T-cell (primary cell): Measurements from ENCODE around the gene GPR183. TPM values are rescaled to one million over a fixed set of nuclear protein-coding genes. Genes with fewer than 3 reads are reported as not detected.
A peak's percentile ranks its signal among the peaks of the same experiment; 100 is the strongest.

ENCODE experiments used
- ATAC-seq, 4 experiments: fragments of 200-7000 bp in 3 of 4; fragments of 150-1000 bp in 1 of 4; cut with Tn5 transposase; replicated peaks in 1 of 4; 1 replicate in 3 of 4; 2 replicates in 1 of 4; pipeline ENCODE4 v1.10.0; 2021; ENCODE audit warnings: moderate library complexity in 3 of 4, mild to moderate bottlenecking in 2 of 4, moderate number of reproducible peaks in 1 of 4
- CTCF ChIA-PET, 2 donors: fragments of 300-600 bp; sonication (Branson Sonifier 250); formaldehyde crosslinking; loops; one replicate each; lab custom pipeline; 2022; ENCODE audit warnings: antibody characterized with exemption in 2 of 2; lab: Charles Lee
- POLR2A ChIA-PET, 2 donors: fragments of 300-600 bp; sonication (Branson Sonifier 250); formaldehyde crosslinking; loops; one replicate each; lab custom pipeline; 2022; ENCODE audit warnings: antibody characterized with exemption in 2 of 2; lab: Charles Lee
- DNase-seq, 35 experiments: peaks; one replicate each; pipeline versions ENCODE4 v3.0.0 to v3.0.0-alpha.2; 2013 to 2023
- H3K27ac ChIP-seq: one replicate; pipeline ENCODE4 v1.5.1; 2013; ENCODE audit warnings: low read length
- H3K27me3 ChIP-seq, 2 experiments: replicated peaks in 1 of 2; 1 replicate in 1 of 2; 2 replicates in 1 of 2; pipeline versions ENCODE4 v1.6.1 to v1.7.0; 2013; ENCODE audit warnings: low read length in 1 of 2, mixed read lengths in 1 of 2; ENCODE audit not compliant: control insufficient read depth in 2 of 2, insufficient read depth in 2 of 2; ENCODE audit errors: extremely low read depth in 1 of 2
- H3K36me3 ChIP-seq, 2 donors: 1 replicate in 1 of 2; 2 replicates in 1 of 2; pipeline versions ENCODE4 v1.6.1 to v1.7.0; 2013; ENCODE audit warnings: low read length in 1 of 2; ENCODE audit not compliant: control insufficient read depth in 2 of 2, insufficient read depth in 1 of 2; ENCODE audit errors: extremely low read depth in 1 of 2
- H3K4me1 ChIP-seq, 2 experiments: 1 replicate in 1 of 2; 2 replicates in 1 of 2; pipeline versions ENCODE4 v1.6.1 to v1.7.0; 2013; ENCODE audit warnings: low read length in 2 of 2, mixed read lengths in 1 of 2; ENCODE audit not compliant: insufficient read depth in 2 of 2, control insufficient read depth in 1 of 2; ENCODE audit errors: extremely low read depth in 1 of 2
- H3K4me3 ChIP-seq, 2 donors: 1 replicate in 1 of 2; 2 replicates in 1 of 2; pipeline versions ENCODE4 v1.5.1 to v1.7.0; 2013; ENCODE audit warnings: mild to moderate bottlenecking in 2 of 2, low read length in 1 of 2, moderate library complexity in 1 of 2; ENCODE audit not compliant: control insufficient read depth in 1 of 2; ENCODE audit errors: extremely low read depth in 1 of 2
- H3K9me3 ChIP-seq: 2 replicates; pipeline ENCODE4 v1.7.0; 2013
- H3K27ac Mint-ChIP-seq, 2 donors: one replicate each; pipeline ENCODE4 v1.8.0; 2020 to 2021; ENCODE audit warnings: mild to moderate bottlenecking in 2 of 2, mixed read lengths in 2 of 2
- H3K27me3 Mint-ChIP-seq, 2 donors: one replicate each; pipeline ENCODE4 v1.8.0; 2021 to 2022; ENCODE audit warnings: mixed read lengths in 2 of 2
- H3K36me3 Mint-ChIP-seq: one replicate; pipeline ENCODE4 v1.8.0; 2021; ENCODE audit warnings: mixed read lengths
- H3K4me1 Mint-ChIP-seq, 3 donors: one replicate each; pipeline ENCODE4 v1.8.0; 2020 to 2022; ENCODE audit warnings: mixed read lengths in 3 of 3, mild to moderate bottlenecking in 1 of 3
- H3K4me3 Mint-ChIP-seq, 3 donors: one replicate each; pipeline ENCODE4 v1.8.0; 2020 to 2022; ENCODE audit warnings: mild to moderate bottlenecking in 3 of 3, mixed read lengths in 3 of 3, moderate library complexity in 3 of 3
- H3K9me3 Mint-ChIP-seq, 3 donors: one replicate each; pipeline ENCODE4 v1.8.0; 2020 to 2022; ENCODE audit warnings: mixed read lengths in 3 of 3
- WGBS: methylation state at CpG from one replicate; pipeline ENCODE4 v1.1.5; 2013; ENCODE audit warnings: missing lambda C conversion rate; ENCODE audit not compliant: insufficient coverage; 5-methylcytosine and 5-hydroxymethylcytosine counted together
- total RNA-seq, 35 experiments: library from RNA in 6 of 35; stranded (reverse) in 6 of 35; fragments of 120-200 nt in 1 of 35; gene quantifications; one replicate each; pipeline versions ENCODE4 v1.2.1 to v1.2.4 and lab custom pipeline; 2013 to 2026

Gene GPR183
- total RNA-seq, 5 donors from 2014 or later (not counting 1 experiment from before 2014, with no cell fraction given), result 69.9 to 152 (median 100) TPM

DNA sequence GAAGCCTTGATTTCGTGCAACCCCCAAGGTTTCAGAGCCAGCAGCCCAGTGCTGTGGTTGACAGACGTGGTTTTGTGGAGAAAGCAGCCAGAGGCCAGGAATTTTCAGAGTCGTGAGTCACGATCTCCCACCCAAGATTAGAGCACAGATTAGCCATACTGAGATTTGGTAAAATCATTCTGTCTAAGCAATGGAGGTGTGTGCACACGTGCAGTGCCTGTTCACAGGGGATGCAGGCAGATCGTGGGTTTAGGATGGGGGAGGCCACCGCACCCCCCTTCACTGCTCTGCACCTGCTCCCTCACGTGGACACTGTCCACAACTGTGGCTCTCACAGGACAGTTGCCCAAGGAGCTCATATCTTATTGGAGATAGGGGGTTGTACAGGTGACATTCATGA is 46.6 kb upstream of the GPR183 start:
- peak overlapping the region; percentile 99 for H3K27ac Mint-ChIP-seq
- WGBS, result 57% methylated on average over 3 of the region's 8 CpGs
- Histone ChIP-seq H3K27me3 (no peaks in the 10 kb centered on the region), H3K36me3 (peaks cover 10 to 31% of the 10 kb centered on the region in 2 donors), H3K4me3 (no peak overlapping the region), H3K4me1 (peaks cover 80 to 92% of the 10 kb centered on the region in 2 experiments), H3K27ac (peak overlapping the region; percentile 100), H3K9me3 (no peaks in the 10 kb centered on the region)
- peaks cover 37% of the 10 kb centered on the region for H3K36me3 Mint-ChIP-seq
- ChIA-PET POLR2A (interaction anchor here (0.6 to 3.8 kb wide), 6 partner anchors 8 to 48 kb away, joined by 3 to 24 read pairs (median 4); partner anchors contain the start of gene GPR183 (in 1 of the 2)), CTCF (interaction anchor here (0.7 to 4.7 kb wide), 4 partner anchors 28 to 83 kb away, joined by 3 to 46 read pairs (median 18); no protein-coding TSS in a partner anchor)
- ATAC-seq (no peak), DNase-seq (peak in 1 of 35 experiments; percentile 42)
- H3K27me3 Mint-ChIP-seq, result no peaks in the 10 kb centered on the region
- H3K4me3 Mint-ChIP-seq, result peak overlapping the region in 2 of 3 donors; percentile 39 to 73
- peaks cover 96 to 97% (median 97%) of the 10 kb centered on the region in 3 donors for H3K4me1 Mint-ChIP-seq
- H3K9me3 Mint-ChIP-seq, result no peaks in the 10 kb centered on the region

DNA sequence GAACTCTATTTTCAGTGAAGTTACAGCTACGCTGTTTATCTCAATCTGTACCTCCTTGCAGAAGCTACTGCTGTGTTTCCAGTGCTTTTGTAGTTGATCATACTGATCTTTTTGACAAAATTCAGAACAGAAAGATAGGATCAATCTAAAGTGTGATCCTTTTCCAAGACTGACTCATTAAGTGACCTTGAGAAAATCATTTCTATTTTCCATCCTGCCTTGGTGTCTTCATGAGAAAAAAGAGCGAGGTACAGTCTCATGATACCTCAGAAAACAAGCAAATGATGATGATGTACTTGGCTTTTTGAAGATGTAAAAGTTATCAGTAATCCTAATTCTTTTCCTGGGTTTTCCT is 46.0 kb upstream of the GPR183 start:
- no CpG with 5 or more reads among the region's 2 CpGs for WGBS
- CTCF ChIA-PET, result interaction anchor here (0.7 to 4.7 kb wide), 11 partner anchors 13 to 83 kb away, joined by 3 to 46 read pairs (median 8); partner anchors contain the start of gene GPR183 (in 1 of the 2)
- H3K27ac ChIP-seq, result peak overlapping the region; percentile 100
- H3K9me3 ChIP-seq, result no peaks in the 10 kb centered on the region
- DNase-seq (no peak), ATAC-seq (no peak)
- peak overlapping the region; percentile 99 for H3K27ac Mint-ChIP-seq
- peaks cover 39% of the 10 kb centered on the region for H3K36me3 Mint-ChIP-seq
- H3K4me3 Mint-ChIP-seq, result peak overlapping the region; percentile 23 to 73 (median 69)
- no peaks in the 10 kb centered on the region for H3K9me3 Mint-ChIP-seq
- POLR2A ChIA-PET, result interaction anchor here (0.9 to 3.8 kb wide), 9 partner anchors 8 to 78 kb away, joined by 4 to 24 read pairs (median 8); partner anchors contain the start of gene GPR183 (in 1 of the 2)
- peaks cover 73 to 89% of the 10 kb centered on the region in 2 experiments for H3K4me1 ChIP-seq
- H3K27me3 ChIP-seq, result no peaks in the 10 kb centered on the region
- peaks cover 12 to 36% of the 10 kb centered on the region in 2 donors for H3K36me3 ChIP-seq
- H3K4me3 ChIP-seq, result no peak overlapping the region
- peaks cover 95 to 98% (median 96%) of the 10 kb centered on the region in 3 donors for H3K4me1 Mint-ChIP-seq
- no peaks in the 10 kb centered on the region for H3K27me3 Mint-ChIP-seq

DNA sequence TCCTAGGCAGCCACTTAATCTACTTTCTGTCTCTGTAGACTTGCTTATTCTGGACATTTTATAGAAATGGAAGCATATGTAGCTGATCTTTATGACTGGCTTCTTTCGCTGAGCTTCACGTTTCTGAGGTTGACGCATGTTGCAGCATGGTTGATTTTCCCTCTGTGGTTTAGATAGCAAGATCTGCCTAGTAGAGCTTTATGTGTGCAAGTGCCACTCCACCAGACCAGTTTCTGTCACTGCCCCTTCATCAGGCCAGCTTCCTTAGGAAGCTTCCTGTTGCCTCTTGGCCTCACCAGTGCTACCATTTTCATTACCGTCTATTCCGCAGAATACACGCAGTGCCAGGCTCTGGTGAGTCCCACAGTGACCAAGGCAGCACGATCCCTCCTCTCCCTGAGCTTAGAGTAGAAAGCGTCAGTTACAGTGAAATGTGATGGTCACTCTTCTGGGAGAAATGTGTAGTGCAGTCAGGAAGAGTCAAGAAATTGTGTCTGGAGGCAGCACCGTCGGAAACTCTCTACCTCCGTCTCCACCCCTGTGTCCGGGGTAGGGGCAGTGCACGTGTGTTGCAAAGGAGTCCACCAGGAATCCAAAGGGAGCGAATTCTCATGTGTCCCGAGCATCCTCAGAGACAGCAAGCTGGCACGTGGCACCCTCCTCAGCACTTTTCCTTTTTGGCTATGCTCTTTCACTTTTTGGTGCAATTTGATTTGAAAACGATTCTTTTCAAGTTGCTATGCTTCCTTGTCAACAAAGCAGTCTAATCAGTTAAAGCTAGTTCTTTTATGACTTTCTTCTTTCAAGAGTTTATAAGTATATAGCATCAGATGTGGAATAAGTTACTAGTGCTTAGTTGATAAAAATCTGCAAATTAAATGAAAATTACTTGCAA is 45.4 kb upstream of the GPR183 start:
- H3K4me1 ChIP-seq, result peaks cover 67 to 88% of the 10 kb centered on the region in 2 experiments
- H3K4me3 ChIP-seq, result peak overlapping the region in 1 of 2 donors; percentile 9
- H3K27ac Mint-ChIP-seq, result peak overlapping the region; percentile 99
- no peaks in the 10 kb centered on the region for H3K9me3 Mint-ChIP-seq
- peak in 5 of 35 experiments; percentile 17 to 59 (median 27) for DNase-seq
- ChIA-PET CTCF (interaction anchor here (0.6 to 4.7 kb wide), 25 partner anchors 12 to 94 kb away, joined by 3 to 46 read pairs (median 5); partner anchors contain the start of genes GPR18 (in 1 of the 2) and GPR183 (in 1 of the 2)), POLR2A (interaction anchor here (0.5 to 3.8 kb wide), 27 partner anchors 9 to 614 kb away, joined by 3 to 24 read pairs (median 5); partner anchors contain the start of gene GPR183 (in 1 of the 2))
- H3K4me3 Mint-ChIP-seq, result peak overlapping the region; percentile 23 to 73 (median 69)
- H3K27me3 Mint-ChIP-seq, result no peaks in the 10 kb centered on the region
- H3K27ac ChIP-seq, result peak overlapping the region; percentile 100
- peaks cover 95 to 98% (median 96%) of the 10 kb centered on the region in 3 donors for H3K4me1 Mint-ChIP-seq
- ATAC-seq, result no peak
- no peaks in the 10 kb centered on the region for H3K27me3 ChIP-seq
- H3K9me3 ChIP-seq, result no peaks in the 10 kb centered on the region
- peaks cover 9 to 41% of the 10 kb centered on the region in 2 donors for H3K36me3 ChIP-seq
- WGBS, result 49% methylated on average over 7 of the region's 17 CpGs
- peaks cover 39% of the 10 kb centered on the region for H3K36me3 Mint-ChIP-seq

DNA sequence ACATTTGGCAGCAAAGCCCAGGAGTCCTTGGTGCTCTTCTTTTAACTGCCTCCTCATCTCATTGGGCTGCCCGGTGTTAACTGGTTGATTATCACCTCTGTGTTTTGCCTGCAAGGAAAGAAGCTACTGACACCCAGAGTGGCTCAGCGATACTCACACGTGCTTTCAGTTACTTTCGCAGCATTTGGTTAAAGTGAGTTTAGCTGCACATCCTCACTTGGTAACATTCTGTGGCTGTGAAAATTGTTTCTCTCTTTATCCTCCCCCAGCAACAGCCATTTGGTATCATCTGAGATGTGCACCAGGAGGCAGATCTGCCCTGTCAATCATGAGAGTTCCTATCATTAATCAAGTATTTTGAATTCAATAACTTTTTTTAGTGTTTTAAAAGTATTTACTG is 44.6 kb upstream of the GPR183 start:
- Histone ChIP-seq H3K27ac (peak overlapping the region; percentile 100), H3K36me3 (peaks cover 9 to 41% of the 10 kb centered on the region in 2 donors), H3K27me3 (no peaks in the 10 kb centered on the region), H3K4me1 (peaks cover 59 to 88% of the 10 kb centered on the region in 2 experiments), H3K4me3 (no peak overlapping the region), H3K9me3 (no peaks in the 10 kb centered on the region)
- H3K4me1 Mint-ChIP-seq, result peaks cover 95 to 98% (median 96%) of the 10 kb centered on the region in 3 donors
- ATAC-seq, result peak; percentile 35 to 58 (median 50)
- ChIA-PET POLR2A (interaction anchor here (0.5 to 3.8 kb wide), 25 partner anchors 10 to 144 kb away, joined by 3 to 24 read pairs (median 5); partner anchors contain the start of gene GPR183 (in 1 of the 2)), CTCF (interaction anchor here (0.6 to 4.7 kb wide), 23 partner anchors 11 to 260 kb away, joined by 3 to 46 read pairs (median 5); partner anchors contain the start of genes GPR18 (in 1 of the 2) and GPR183 (in 1 of the 2))
- H3K4me3 Mint-ChIP-seq, result peak overlapping the region; percentile 23 to 73 (median 69)
- no peaks in the 10 kb centered on the region for H3K27me3 Mint-ChIP-seq
- DNase-seq, result peak in 29 of 35 experiments; percentile 34 to 79 (median 53)
- peaks cover 48% of the 10 kb centered on the region for H3K36me3 Mint-ChIP-seq
- H3K9me3 Mint-ChIP-seq, result no peaks in the 10 kb centered on the region
- peak overlapping the region; percentile 99 for H3K27ac Mint-ChIP-seq
- 8% methylated on average over 2 of the region's 4 CpGs for WGBS

DNA sequence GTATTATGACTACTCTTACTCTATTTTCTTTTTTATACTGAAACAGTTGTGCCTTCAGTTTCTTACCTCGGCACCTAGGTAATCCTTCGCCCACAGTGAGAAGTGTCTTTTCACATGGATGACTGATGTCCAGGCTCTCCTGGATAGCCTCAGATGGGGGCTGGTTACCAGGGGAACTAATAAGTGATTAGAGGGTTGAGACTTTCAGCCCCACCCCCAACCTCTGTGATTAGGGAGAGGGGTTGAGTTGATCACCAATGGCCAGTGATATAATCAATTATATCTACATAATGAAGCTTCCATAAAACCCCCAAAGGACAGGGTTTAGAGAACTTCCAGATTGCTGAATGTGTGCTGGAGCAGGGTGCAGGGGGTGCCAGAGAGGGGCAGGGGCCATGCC is 43.0 kb upstream of the GPR183 start:
- Histone ChIP-seq H3K27me3 (no peaks in the 10 kb centered on the region), H3K4me1 (peaks cover 44 to 83% of the 10 kb centered on the region in 2 experiments), H3K27ac (peak overlapping the region; percentile 100), H3K4me3 (no peak overlapping the region), H3K36me3 (peaks cover 9 to 46% of the 10 kb centered on the region in 2 donors), H3K9me3 (no peaks in the 10 kb centered on the region)
- Mint-ChIP-seq H3K4me1 (peaks cover 93 to 96% (median 94%) of the 10 kb centered on the region in 3 donors), H3K36me3 (peaks cover 60% of the 10 kb centered on the region), H3K9me3 (no peaks in the 10 kb centered on the region), H3K4me3 (peak overlapping the region in 1 of 3 donors; percentile 15), H3K27me3 (no peaks in the 10 kb centered on the region), H3K27ac (peak overlapping the region; percentile 99)
- no CpG with 5 or more reads among the region's 2 CpGs for WGBS
- POLR2A ChIA-PET, result interaction anchor here in 1 of 2 donors (0.6 to 3.5 kb wide), 2 partner anchors 11 to 35 kb away, joined by 3 to 16 read pairs; no protein-coding TSS in a partner anchor
- CTCF ChIA-PET, result interaction anchor here (0.6 to 2.1 kb wide), 3 partner anchors 58 to 87 kb away, joined by 3 to 5 read pairs (median 3); no protein-coding TSS in a partner anchor
- ATAC-seq (no peak), DNase-seq (no peak)
